Skin epidermis (tissue), 12 donors: ENCODE results near the gene CHKB.
"Not testable (repeated sequence)": the region's sequence is repeated elsewhere in the genome, so short reads cannot be mapped to it uniquely, and the experiment has no call there.

Source experiments
- H3K27ac ChIP-seq, 21 experiments: fragments of 200-600 bp; sonication (generic) in 11 of 21; one replicate each; pipeline ENCODE4 v1.5.0; 2020; ENCODE audit warnings: mild to moderate bottlenecking in 3 of 21, inconsistent platforms in 2 of 21, moderate library complexity in 2 of 21
- H3K4me3 ChIP-seq, 7 experiments: fragments of 200-600 bp; sonication (generic) in 2 of 7; one replicate each; pipeline ENCODE4 v1.5.0; 2020; ENCODE audit warnings: inconsistent platforms in 2 of 7, mild to moderate bottlenecking in 2 of 7, moderate library complexity in 1 of 7

The CHKB gene

GRCh38 chr22:50613291-50613981 is 30.8 kb upstream of the CHKB start:
- Histone ChIP-seq H3K4me3 (no peak overlapping the region), H3K27ac (no peak overlapping the region)

GRCh38 chr22:50612528-50613221 is 30.0 kb upstream of the CHKB start:
- Histone ChIP-seq H3K4me3 (no peak overlapping the region), H3K27ac (no peak overlapping the region)

GRCh38 chr22:50612168-50612527 is 29.5 kb upstream of the CHKB start:
- no peak overlapping the region for H3K4me3 ChIP-seq
- no peak overlapping the region for H3K27ac ChIP-seq

GRCh38 chr22:50611341-50612060 is 28.9 kb upstream of the CHKB start:
- H3K27ac ChIP-seq, result no peak overlapping the region
- H3K4me3 ChIP-seq, result no peak overlapping the region

GRCh38 chr22:50610581-50610980 is 27.9 kb upstream of the CHKB start:
- Histone ChIP-seq H3K4me3 (no peak overlapping the region), H3K27ac (no peak overlapping the region)

- H3K4me3 ChIP-seq, result no peak overlapping the region
- H3K27ac ChIP-seq, result no peak overlapping the region
Measured at GRCh38 chr22:50610041-50610451, 27.4 kb upstream of the CHKB start.

GRCh38 chr22:50609599-50609998 is 26.9 kb upstream of the CHKB start:
- no peak overlapping the region for H3K27ac ChIP-seq
- no peak overlapping the region for H3K4me3 ChIP-seq

GRCh38 chr22:50608996-50609395 is 26.3 kb upstream of the CHKB start:
- Histone ChIP-seq H3K27ac (no peak overlapping the region), H3K4me3 (no peak overlapping the region)

- H3K4me3 ChIP-seq, H3K27ac ChIP-seq: not testable (repeated sequence)
Measured at GRCh38 chr22:50608058-50608840, 25.6 kb upstream of the CHKB start.

GRCh38 chr22:50607659-50608020 is 25.0 kb upstream of the CHKB start:
- Histone ChIP-seq H3K4me3 (no peak overlapping the region), H3K27ac (no peak overlapping the region)

GRCh38 chr22:50606946-50607658 is 24.5 kb upstream of the CHKB start:
- Histone ChIP-seq H3K27ac (no peak overlapping the region), H3K4me3 (no peak overlapping the region)

- Histone ChIP-seq H3K27ac (no peak overlapping the region), H3K4me3 (no peak overlapping the region)
Measured at GRCh38 chr22:50606165-50606945, 23.7 kb upstream of the CHKB start.

GRCh38 chr22:50605613-50606074 is 23.0 kb upstream of the CHKB start:
- H3K27ac ChIP-seq, result no peak overlapping the region
- H3K4me3 ChIP-seq, result no peak overlapping the region

- Histone ChIP-seq H3K27ac (no peak overlapping the region), H3K4me3 (no peak overlapping the region)
Measured at GRCh38 chr22:50605002-50605612, 22.5 kb upstream of the CHKB start.

GRCh38 chr22:50604256-50605001 is 21.8 kb upstream of the CHKB start:
- no peak overlapping the region for H3K27ac ChIP-seq

GRCh38 chr22:50603511-50604255 is 21.0 kb upstream of the CHKB start:
- no peak overlapping the region for H3K27ac ChIP-seq
- H3K4me3 ChIP-seq, result no peak overlapping the region

More at GRCh38 chr22:50604256-50605001, 21.8 kb upstream of the CHKB start:
- no peak overlapping the region for H3K4me3 ChIP-seq

GRCh38 chr22:50602338-50602700 is 19.7 kb upstream of the CHKB start:
- Histone ChIP-seq H3K27ac (no peak overlapping the region), H3K4me3 (no peak overlapping the region)
